ENCODE results near the gene KLRF2.

GRCh38 chr12:9943240-9943639, 62.0 kb downstream of the KLRF2 start:
- TF ChIP-seq EZH2phosphoT487 (conservative IDR thresholded peaks at IDR 0.05; ENCODE audit: low read length) (no peak), CTCF (IDR thresholded peaks at IDR 0.05; ENCODE audit: insufficient read depth, low read length, poor library complexity, severe bottlenecking) (no peak)
